Skeletal muscle satellite cell (primary cell): ENCODE results near the gene TMUB1.

Experiments used
- H3K27me3 ChIP-seq: 2 replicates; pipeline ENCODE4 v1.7.0; 2013; ENCODE audit warnings: low read length; ENCODE audit not compliant: control insufficient read depth, insufficient read depth
- H3K36me3 ChIP-seq: 2 replicates; pipeline ENCODE4 v1.7.0; 2013; ENCODE audit warnings: mild to moderate bottlenecking, control low read depth, low read length; ENCODE audit not compliant: insufficient read depth
- H3K4me1 ChIP-seq: 2 replicates; pipeline ENCODE4 v1.7.0; 2013; ENCODE audit warnings: low read length; ENCODE audit not compliant: control insufficient read depth, insufficient read depth
- H3K4me2 ChIP-seq: 2 replicates; pipeline ENCODE4 v1.7.0; 2013; ENCODE audit warnings: mild to moderate bottlenecking, low read length
- H3K4me3 ChIP-seq: 2 replicates; pipeline ENCODE4 v1.7.0; 2013; ENCODE audit warnings: low read length
- H3K9ac ChIP-seq: 2 replicates; pipeline ENCODE4 v1.7.0; 2013; ENCODE audit warnings: mild to moderate bottlenecking, low read depth, low read length, moderate library complexity
- H3K9me3 ChIP-seq: replicated peaks from 2 replicates; pipeline ENCODE4 v1.7.0; 2013; ENCODE audit warnings: mild to moderate bottlenecking, control low read depth, low read length

Gene TMUB1

GRCh38 chr7:151119055-151119415 is 35.7 kb upstream of the TMUB1 start:
- Histone ChIP-seq H3K9ac (no peak overlapping the region), H3K4me2 (no peak overlapping the region), H3K36me3 (peaks cover 57% of the 10 kb centered on the region), H3K4me1 (peaks cover 4% of the 10 kb centered on the region), H3K4me3 (no peak overlapping the region), H3K9me3 (no peaks in the 10 kb centered on the region), H3K27me3 (no peaks in the 10 kb centered on the region)

- Histone ChIP-seq H3K27me3 (no peaks in the 10 kb centered on the region), H3K9ac (no peak overlapping the region), H3K4me1 (peaks cover 11% of the 10 kb centered on the region), H3K4me2 (no peak overlapping the region), H3K9me3 (no peaks in the 10 kb centered on the region), H3K4me3 (no peak overlapping the region), H3K36me3 (peaks cover 54% of the 10 kb centered on the region)
Observed at GRCh38 chr7:151118108-151119054, 35.1 kb upstream of the TMUB1 start.

DNA sequence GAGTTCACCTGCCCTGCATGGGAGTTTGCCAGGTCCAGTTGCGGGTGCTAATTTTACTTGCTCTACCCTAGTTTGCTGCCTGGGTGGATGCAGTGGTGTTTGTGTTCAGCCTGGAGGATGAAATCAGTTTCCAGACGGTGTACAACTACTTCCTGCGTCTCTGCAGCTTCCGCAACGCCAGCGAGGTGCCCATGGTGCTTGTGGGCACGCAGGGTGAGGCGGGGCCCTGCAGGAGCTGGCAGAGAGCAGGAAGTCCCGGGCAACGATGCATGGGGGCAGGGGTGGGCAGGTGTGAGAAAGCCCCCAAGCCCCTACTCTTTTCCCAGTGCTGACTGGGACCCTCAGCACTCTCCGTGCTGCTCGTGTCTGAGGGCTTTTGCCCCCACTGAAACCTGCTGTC is 34.3 kb upstream of the TMUB1 start:
- Histone ChIP-seq H3K4me1 (peaks cover 12% of the 10 kb centered on the region), H3K4me3 (no peak overlapping the region), H3K36me3 (peaks cover 50% of the 10 kb centered on the region)

GRCh38 chr7:151116603-151117440 is 33.5 kb upstream of the TMUB1 start:
- Histone ChIP-seq H3K9me3 (no peaks in the 10 kb centered on the region), H3K4me2 (no peak overlapping the region), H3K4me1 (peaks cover 12% of the 10 kb centered on the region), H3K9ac (no peak overlapping the region), H3K27me3 (no peaks in the 10 kb centered on the region), H3K36me3 (peaks cover 49% of the 10 kb centered on the region), H3K4me3 (no peak overlapping the region)

More for the DNA sequence above, 34.3 kb upstream of the TMUB1 start:
- Histone ChIP-seq H3K9ac (no peak overlapping the region), H3K27me3 (no peaks in the 10 kb centered on the region), H3K9me3 (no peaks in the 10 kb centered on the region), H3K4me2 (no peak overlapping the region)

GRCh38 chr7:151115836-151116418 is 32.6 kb upstream of the TMUB1 start:
- Histone ChIP-seq H3K9ac (no peak overlapping the region), H3K4me1 (peaks cover 12% of the 10 kb centered on the region), H3K36me3 (peaks cover 40% of the 10 kb centered on the region), H3K9me3 (no peaks in the 10 kb centered on the region), H3K4me2 (no peak overlapping the region), H3K27me3 (no peaks in the 10 kb centered on the region), H3K4me3 (no peak overlapping the region)

DNA sequence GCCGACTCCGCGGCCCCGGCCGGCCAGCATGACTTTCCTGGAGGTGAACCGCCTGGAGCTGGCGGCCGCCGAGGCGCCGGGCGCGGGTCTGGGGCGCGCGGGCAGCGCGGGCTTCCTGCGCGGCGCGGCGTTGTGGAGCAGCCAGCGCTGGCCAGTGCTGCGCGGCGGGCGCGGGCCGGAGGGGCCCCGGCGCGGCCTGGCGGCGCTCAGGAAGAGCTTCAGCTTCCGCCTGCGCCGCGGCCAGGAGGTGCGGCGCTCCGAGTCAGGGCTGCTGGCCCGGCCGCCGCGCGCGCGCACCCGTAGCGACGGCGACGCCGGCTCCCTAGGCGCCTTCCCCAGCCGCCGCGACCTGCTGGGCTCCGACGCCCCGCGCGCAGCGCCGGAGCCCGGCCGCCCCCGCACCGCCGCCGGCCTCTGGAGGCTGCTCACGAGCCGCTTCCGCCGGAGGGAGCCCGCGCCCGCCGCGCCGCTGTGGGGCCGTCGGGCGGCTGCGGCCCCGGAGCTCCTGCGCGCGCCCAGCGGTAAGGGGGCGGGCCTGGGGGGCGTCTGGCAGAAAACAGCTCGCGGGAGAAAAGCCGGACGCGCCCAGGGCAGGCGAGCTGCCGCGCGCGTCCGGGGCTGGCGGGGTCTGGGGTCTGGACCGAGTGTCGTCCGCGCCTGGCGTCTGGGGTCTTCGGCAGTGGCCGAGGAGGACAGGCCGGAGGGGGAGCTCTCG is 32.0 kb upstream of the TMUB1 start:
- Histone ChIP-seq H3K9ac (no peak overlapping the region), H3K27me3 (no peaks in the 10 kb centered on the region), H3K9me3 (no peaks in the 10 kb centered on the region), H3K36me3 (peaks cover 33% of the 10 kb centered on the region), H3K4me1 (peaks cover 12% of the 10 kb centered on the region), H3K4me2 (no peak overlapping the region), H3K4me3 (no peak overlapping the region)

DNA sequence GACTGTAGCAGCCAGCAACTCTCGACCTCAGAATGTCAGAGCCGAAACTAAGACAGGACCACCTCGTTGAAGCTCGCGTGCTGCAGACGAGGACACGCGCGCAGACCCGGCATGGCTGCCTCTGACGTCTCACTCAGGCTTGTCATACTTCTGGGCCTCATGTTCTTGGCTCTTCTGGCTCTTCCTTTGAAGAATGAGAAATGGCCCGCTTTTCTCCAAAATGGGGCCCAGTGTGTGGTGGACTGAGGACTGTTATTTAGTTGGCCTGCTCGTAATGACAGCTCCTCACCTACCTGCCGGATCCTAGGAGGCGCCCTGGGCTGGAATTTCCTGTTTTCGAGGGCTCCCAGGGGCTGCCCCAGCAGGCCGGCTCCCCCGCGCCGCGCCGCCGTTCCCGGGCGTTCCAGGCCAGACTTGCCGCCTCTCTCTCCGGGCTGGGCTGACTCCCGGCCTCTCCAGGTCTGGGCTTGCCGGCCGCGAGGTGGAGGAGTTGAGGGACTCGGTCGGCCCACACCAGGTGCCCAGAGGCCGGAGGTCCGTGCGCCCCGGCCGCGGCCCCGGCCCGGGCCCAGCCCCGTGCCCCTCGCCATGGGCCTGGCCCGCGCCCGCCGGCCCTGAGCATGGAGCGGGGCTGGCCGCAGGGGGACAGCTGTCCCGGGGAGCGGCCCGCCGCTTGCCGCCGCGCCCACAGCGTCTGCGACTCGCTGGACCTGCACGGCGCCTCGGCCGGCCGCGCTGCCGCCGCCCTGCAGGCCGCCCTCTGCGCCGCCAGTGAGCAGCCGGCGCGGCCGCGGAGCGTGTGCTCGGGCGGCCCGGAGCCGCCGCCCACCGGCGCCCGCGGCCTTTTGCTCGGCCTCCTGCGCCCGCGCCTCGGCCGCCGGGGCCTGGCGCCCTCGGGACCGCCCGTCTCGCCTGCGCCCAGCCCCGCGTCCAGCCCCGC is 31.1 kb upstream of the TMUB1 start:
- H3K4me1 ChIP-seq, result peaks cover 18% of the 10 kb centered on the region
- H3K9ac ChIP-seq, result no peak overlapping the region
- no peaks in the 10 kb centered on the region for H3K9me3 ChIP-seq
- peaks cover 25% of the 10 kb centered on the region for H3K36me3 ChIP-seq
- H3K4me3 ChIP-seq, result no peak overlapping the region
- no peak overlapping the region for H3K4me2 ChIP-seq
- no peaks in the 10 kb centered on the region for H3K27me3 ChIP-seq

- Histone ChIP-seq H3K27me3 (no peaks in the 10 kb centered on the region), H3K9ac (no peak overlapping the region), H3K4me3 (no peak overlapping the region), H3K9me3 (no peaks in the 10 kb centered on the region), H3K36me3 (peaks cover 16% of the 10 kb centered on the region), H3K4me2 (no peak overlapping the region), H3K4me1 (peaks cover 23% of the 10 kb centered on the region)
Observed at GRCh38 chr7:151113344-151114150, 30.3 kb upstream of the TMUB1 start.

GRCh38 chr7:151110941-151111645 is 27.8 kb upstream of the TMUB1 start:
- peaks cover 23% of the 10 kb centered on the region for H3K4me1 ChIP-seq
- H3K4me2 ChIP-seq, result no peak overlapping the region
- H3K4me3 ChIP-seq, result no peak overlapping the region
- peaks cover 6% of the 10 kb centered on the region for H3K36me3 ChIP-seq
- no peak overlapping the region for H3K9ac ChIP-seq
- H3K27me3 ChIP-seq, result no peaks in the 10 kb centered on the region
- H3K9me3 ChIP-seq, result no peaks in the 10 kb centered on the region
